Thoracic aorta (tissue), 2 donors: ENCODE measurements around the gene PIGN. TPM values are rescaled to one million over a fixed set of nuclear protein-coding genes. Genes with fewer than 3 reads are reported as not detected.
A peak's percentile ranks its signal among the peaks of the same experiment; 100 is the strongest.

Experiments
- ATAC-seq: fragments of 150-250 bp; one replicate; pipeline ENCODE4 v1.8.0; 2017; ENCODE audit warnings: low read depth; ENCODE audit not compliant: insufficient number of reproducible peaks, low FRiP score
- DNase-seq: peaks from one replicate; pipeline ENCODE4 v3.0.0-alpha.2; 2020; ENCODE audit warnings: low spot score
- H3K27ac ChIP-seq, 2 donors: fragments of 200-600 bp; sonication (generic); 1 replicate in 1 of 2; 2 replicates in 1 of 2; pipeline ENCODE4 v1.5.1; 2016; ENCODE audit warnings: mild to moderate bottlenecking in 2 of 2, moderate library complexity in 2 of 2
- H3K27me3 ChIP-seq: fragments of 200-600 bp; sonication (generic); replicated peaks from 2 replicates; pipeline ENCODE4 v1.6.0; 2016; ENCODE audit warnings: mild to moderate bottlenecking; ENCODE audit not compliant: insufficient read depth
- H3K36me3 ChIP-seq: fragments of 200-600 bp; sonication (generic); one replicate; pipeline ENCODE4 v1.5.1; 2016
- H3K4me1 ChIP-seq, 2 donors: fragments of 200-600 bp; sonication (generic); 1 replicate in 1 of 2; 2 replicates in 1 of 2; pipeline versions ENCODE4 v1.5.1 to v1.6.0; 2016; ENCODE audit warnings: low read depth in 2 of 2, mild to moderate bottlenecking in 1 of 2; ENCODE audit not compliant: control insufficient read depth in 1 of 2
- H3K4me3 ChIP-seq: fragments of 200-600 bp; sonication (generic); 2 replicates; pipeline ENCODE4 v1.5.1; 2016; ENCODE audit warnings: mild to moderate bottlenecking
- H3K9me3 ChIP-seq: fragments of 200-600 bp; sonication (generic); 2 replicates; pipeline ENCODE4 v1.5.1; 2016
- total RNA-seq, 2 donors: library from RNA; depleted of rRNA; stranded (reverse); fragments of >200 nt; gene quantifications; one replicate each; pipeline versions ENCODE4 v1.1.0 to v1.2.3, GENCODE V29; 2016
- TF ChIP-seq, protein P1 (sequence below): fragments of 200-600 bp; sonication (generic); IDR thresholded peaks from one replicate; pipeline ENCODE4 v1.5.1; 2019; ENCODE audit warnings: antibody characterized with exemption

PIGN gene
- total RNA-seq, 2 donors from 2014 or later, result 24.2 to 31.8 TPM

- TF ChIP-seq, protein P1, sequence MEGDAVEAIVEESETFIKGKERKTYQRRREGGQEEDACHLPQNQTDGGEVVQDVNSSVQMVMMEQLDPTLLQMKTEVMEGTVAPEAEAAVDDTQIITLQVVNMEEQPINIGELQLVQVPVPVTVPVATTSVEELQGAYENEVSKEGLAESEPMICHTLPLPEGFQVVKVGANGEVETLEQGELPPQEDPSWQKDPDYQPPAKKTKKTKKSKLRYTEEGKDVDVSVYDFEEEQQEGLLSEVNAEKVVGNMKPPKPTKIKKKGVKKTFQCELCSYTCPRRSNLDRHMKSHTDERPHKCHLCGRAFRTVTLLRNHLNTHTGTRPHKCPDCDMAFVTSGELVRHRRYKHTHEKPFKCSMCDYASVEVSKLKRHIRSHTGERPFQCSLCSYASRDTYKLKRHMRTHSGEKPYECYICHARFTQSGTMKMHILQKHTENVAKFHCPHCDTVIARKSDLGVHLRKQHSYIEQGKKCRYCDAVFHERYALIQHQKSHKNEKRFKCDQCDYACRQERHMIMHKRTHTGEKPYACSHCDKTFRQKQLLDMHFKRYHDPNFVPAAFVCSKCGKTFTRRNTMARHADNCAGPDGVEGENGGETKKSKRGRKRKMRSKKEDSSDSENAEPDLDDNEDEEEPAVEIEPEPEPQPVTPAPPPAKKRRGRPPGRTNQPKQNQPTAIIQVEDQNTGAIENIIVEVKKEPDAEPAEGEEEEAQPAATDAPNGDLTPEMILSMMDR, result peak; percentile 94
- Histone ChIP-seq H3K4me1 (peaks cover 0 to 4% of the 10 kb centered on the region in 2 donors), H3K9me3 (no peaks in the 10 kb centered on the region), H3K4me3 (no peak overlapping the region), H3K36me3 (no peaks in the 10 kb centered on the region), H3K27ac (no peak overlapping the region), H3K27me3 (no peaks in the 10 kb centered on the region)
- no peak for DNase-seq
- ATAC-seq, result no peak
Observed at GRCh38 chr18:62131301-62131909, 55.5 kb downstream of the PIGN start.

- no peak overlapping the region for H3K27ac ChIP-seq
- H3K4me1 ChIP-seq, result peaks cover 0 to 4% of the 10 kb centered on the region in 2 donors
- DNase-seq, result no peak
- H3K27me3 ChIP-seq, result no peaks in the 10 kb centered on the region
- no peak overlapping the region for H3K4me3 ChIP-seq
- ATAC-seq, result no peak
- H3K9me3 ChIP-seq, result no peaks in the 10 kb centered on the region
- TF ChIP-seq, protein P1, result no peak
- H3K36me3 ChIP-seq, result no peaks in the 10 kb centered on the region
Observed at GRCh38 chr18:62128157-62128556, 58.7 kb downstream of the PIGN start.

DNA sequence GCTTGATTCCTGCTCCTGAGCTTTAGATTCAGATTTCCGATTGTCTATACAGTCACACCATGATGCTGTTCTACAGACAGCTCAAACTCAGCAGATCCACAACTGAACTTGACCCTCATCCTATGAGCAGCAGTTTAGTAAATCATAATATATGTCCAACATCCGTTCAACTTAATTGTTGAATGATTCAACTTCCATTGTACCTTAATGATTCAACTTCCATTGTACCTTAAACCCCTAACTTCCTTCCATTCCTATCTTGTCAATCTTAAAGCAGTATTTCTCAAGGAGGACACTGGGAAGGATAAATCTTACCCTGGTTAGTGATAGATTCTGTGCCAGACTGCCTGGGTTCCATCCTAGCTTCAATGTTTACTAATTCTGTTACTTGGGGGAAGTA, 60.1 kb downstream of the PIGN start:
- Histone ChIP-seq H3K27me3 (no peaks in the 10 kb centered on the region), H3K36me3 (no peaks in the 10 kb centered on the region), H3K4me3 (no peak overlapping the region), H3K27ac (no peak overlapping the region), H3K4me1 (peaks cover 0 to 4% of the 10 kb centered on the region in 2 donors), H3K9me3 (no peaks in the 10 kb centered on the region)
- ATAC-seq (no peak), DNase-seq (no peak)
- TF ChIP-seq, protein P1, result no peak

- no peak for ATAC-seq
- no peak overlapping the region for H3K4me3 ChIP-seq
- H3K4me1 ChIP-seq, result peaks cover 0 to under 1% of the 10 kb centered on the region in 2 donors
- no peak for DNase-seq
- TF ChIP-seq, protein P1, result no peak
- H3K36me3 ChIP-seq, result no peaks in the 10 kb centered on the region
- H3K9me3 ChIP-seq, result no peaks in the 10 kb centered on the region
- H3K27me3 ChIP-seq, result no peaks in the 10 kb centered on the region
- no peak overlapping the region for H3K27ac ChIP-seq
Observed at GRCh38 chr18:62125702-62126101, 61.2 kb downstream of the PIGN start.

DNA sequence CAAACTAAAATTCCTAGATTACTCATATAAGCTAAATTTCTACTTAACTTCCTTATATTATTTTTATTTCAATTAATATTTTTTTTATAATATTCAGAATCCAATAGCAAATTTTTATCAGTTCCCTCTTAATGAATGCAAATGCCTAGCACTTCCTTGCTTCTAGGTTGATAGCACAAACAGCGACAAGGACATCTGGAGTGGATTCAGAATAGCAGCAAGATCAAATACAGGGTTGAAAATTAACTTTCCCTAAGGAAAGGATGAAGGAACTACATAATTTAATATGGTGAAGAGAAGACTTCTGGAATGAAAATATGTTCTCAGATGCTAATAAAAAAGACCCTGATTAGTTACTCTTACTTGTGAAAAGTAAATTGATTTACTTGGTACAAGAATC, 64.5 kb downstream of the PIGN start:
- Histone ChIP-seq H3K4me1 (peaks cover 6 to 8% of the 10 kb centered on the region in 2 donors), H3K27me3 (no peaks in the 10 kb centered on the region), H3K9me3 (peaks cover 4% of the 10 kb centered on the region), H3K36me3 (no peaks in the 10 kb centered on the region), H3K27ac (no peak overlapping the region), H3K4me3 (no peak overlapping the region)
- ATAC-seq (no peak), DNase-seq (no peak)
- TF ChIP-seq, protein P1, result no peak
